ENCODE data around the gene CCDC28B. TPM values are rescaled to one million over a fixed set of nuclear protein-coding genes. Genes with fewer than 3 reads are reported as not detected.

The CCDC28B gene
- total RNA-seq, 4 donors from 2014 or later = 1.2 to 4.0 (median 2.7) TPM; not detected in 1

- in situ Hi-C loops (cut with MboI; ENCODE audit: low pct_ligation_motif_present in 1 of 4, low pct_unique_long_range_greater_than_20kb in 1 of 4, low sequenced_read_pairs in 3 of 4) (no loop called here), intact Hi-C loops (cut with DNase I; ENCODE audit: low total_unique reads) (no loop called here)
- TF ChIP-seq POLR2A (IDR thresholded peaks at IDR 0.05) = no peak
- TF ChIP-seq POLR2AphosphoS5 (IDR thresholded peaks at IDR 0.05) = no peak
- no peak for TF ChIP-seq EP300 (IDR thresholded peaks at IDR 0.05; ENCODE audit: low read depth)
- TF ChIP-seq CTCF (IDR thresholded peaks at IDR 0.05) = no peak
- DNase-seq = no peak
- no peaks in the 10 kb centered on the region for H3K9me3 ChIP-seq
- WGBS, 2 donors (ENCODE audit: low coverage in 1 of 2) = 89% methylated on average over 3 of the region's 3 CpGs; no CpG with 5 or more reads in 1 of the 2 donors
- peaks cover 0 to 60% (median 29%) of the 10 kb centered on the region in 4 donors for H3K36me3 ChIP-seq
- H3K4me3 ChIP-seq = no peak overlapping the region
- no peak overlapping the region for H3K27ac ChIP-seq
- peaks cover 0 to 12% (median 10%) of the 10 kb centered on the region in 4 donors for H3K4me1 ChIP-seq
- H3K27me3 ChIP-seq = no peaks in the 10 kb centered on the region
Observed at GRCh38 chr1:32195531-32195930, 4.9 kb upstream of the CCDC28B start.

GRCh38 chr1:32195972-32196823 is 4.2 kb upstream of the CCDC28B start:
- no peaks in the 10 kb centered on the region for H3K9me3 ChIP-seq
- no peak for DNase-seq
- TF ChIP-seq CTCF (IDR thresholded peaks at IDR 0.05) = no peak
- no peak for TF ChIP-seq POLR2AphosphoS5 (IDR thresholded peaks at IDR 0.05)
- no peak for TF ChIP-seq EP300 (IDR thresholded peaks at IDR 0.05; ENCODE audit: low read depth)
- TF ChIP-seq POLR2A (IDR thresholded peaks at IDR 0.05) = no peak
- no peak overlapping the region for H3K27ac ChIP-seq
- intact Hi-C loops (cut with DNase I; ENCODE audit: low total_unique reads) (no loop called here), in situ Hi-C loops (cut with MboI; ENCODE audit: low pct_ligation_motif_present in 1 of 4, low pct_unique_long_range_greater_than_20kb in 1 of 4, low sequenced_read_pairs in 3 of 4) (no loop called here)
- no peak overlapping the region for H3K4me3 ChIP-seq
- peaks cover 0 to 58% (median 26%) of the 10 kb centered on the region in 4 donors for H3K36me3 ChIP-seq
- H3K27me3 ChIP-seq = no peaks in the 10 kb centered on the region
- peaks cover under 1 to 18% (median 15%) of the 10 kb centered on the region in 4 donors for H3K4me1 ChIP-seq

DNA sequence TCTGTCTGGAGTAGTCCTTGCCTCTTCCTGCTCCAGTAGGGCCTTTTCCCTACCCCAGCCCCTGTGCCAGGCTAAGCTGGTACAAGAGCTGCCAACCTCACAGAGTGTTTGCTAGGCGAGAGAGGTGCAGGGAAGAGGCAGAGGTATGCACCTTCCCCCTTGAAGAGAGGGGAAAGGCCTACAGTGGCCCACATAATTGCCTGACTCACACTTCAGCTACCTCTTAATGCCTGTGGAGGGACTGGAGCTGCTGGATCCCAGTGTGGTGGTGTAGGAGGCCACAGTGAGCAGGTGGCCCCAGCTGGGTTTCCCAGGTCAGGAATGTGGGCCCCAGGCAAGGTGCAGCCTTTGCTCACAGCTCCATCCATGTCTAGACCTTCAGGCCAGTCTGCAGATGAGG is 3.3 kb upstream of the CCDC28B start:
- intact Hi-C loops (cut with DNase I; ENCODE audit: low total_unique reads) (no loop called here), in situ Hi-C loops (cut with MboI; ENCODE audit: low pct_ligation_motif_present in 1 of 4, low pct_unique_long_range_greater_than_20kb in 1 of 4, low sequenced_read_pairs in 3 of 4) (no loop called here)
- Histone ChIP-seq H3K27me3 (no peaks in the 10 kb centered on the region), H3K27ac (no peak overlapping the region), H3K4me3 (no peak overlapping the region), H3K9me3 (no peaks in the 10 kb centered on the region), H3K4me1 (peaks cover 8 to 27% (median 23%) of the 10 kb centered on the region in 4 donors), H3K36me3 (peaks cover 0 to 49% (median 21%) of the 10 kb centered on the region in 4 donors)
- no peak for DNase-seq
- no peak for TF ChIP-seq CTCF (IDR thresholded peaks at IDR 0.05)
- TF ChIP-seq EP300 (IDR thresholded peaks at IDR 0.05; ENCODE audit: low read depth) = no peak
- TF ChIP-seq POLR2A (IDR thresholded peaks at IDR 0.05) = no peak
- TF ChIP-seq POLR2AphosphoS5 (IDR thresholded peaks at IDR 0.05) = no peak
- 92% methylated on average over 1 of the region's 1 CpG; no CpG with 5 or more reads in 1 of the 2 donors for WGBS, 2 donors (ENCODE audit: low coverage in 1 of 2)

DNA sequence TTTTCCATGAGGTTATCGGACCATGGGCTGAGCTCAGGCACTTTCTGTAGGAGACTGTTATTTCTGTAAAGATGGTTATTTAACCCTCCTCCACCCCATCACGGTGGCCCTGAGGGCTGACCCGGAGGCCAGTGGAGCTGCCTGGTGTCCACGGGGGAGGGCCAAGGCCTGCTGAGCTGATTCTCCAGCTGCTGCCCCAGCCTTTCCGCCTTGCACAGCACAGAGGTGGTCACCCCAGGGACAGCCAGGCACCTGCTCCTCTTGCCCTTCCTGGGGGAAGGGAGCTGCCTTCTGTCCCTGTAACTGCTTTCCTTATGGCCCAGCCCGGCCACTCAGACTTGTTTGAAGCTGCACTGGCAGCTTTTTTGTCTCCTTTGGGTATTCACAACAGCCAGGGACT is 2.6 kb upstream of the CCDC28B start:
- in situ Hi-C loops (cut with MboI; ENCODE audit: low pct_ligation_motif_present in 1 of 4, low pct_unique_long_range_greater_than_20kb in 1 of 4, low sequenced_read_pairs in 3 of 4) = no loop called here
- Histone ChIP-seq H3K27ac (no peak overlapping the region), H3K27me3 (no peaks in the 10 kb centered on the region), H3K4me1 (peaks cover 8 to 27% (median 23%) of the 10 kb centered on the region in 4 donors), H3K36me3 (peaks cover 0 to 42% (median 18%) of the 10 kb centered on the region in 4 donors), H3K4me3 (no peak overlapping the region), H3K9me3 (no peaks in the 10 kb centered on the region)
- 14 to 76% methylated on average over 1 to 6 of the region's 6 CpGs for WGBS, 2 donors (ENCODE audit: low coverage in 1 of 2)
- intact Hi-C loops (cut with DNase I; ENCODE audit: low total_unique reads) = no loop called here
- no peak for DNase-seq
- no peak for TF ChIP-seq POLR2AphosphoS5 (IDR thresholded peaks at IDR 0.05)
- no peak for TF ChIP-seq POLR2A (IDR thresholded peaks at IDR 0.05)
- TF ChIP-seq EP300 (IDR thresholded peaks at IDR 0.05; ENCODE audit: low read depth) = no peak
- TF ChIP-seq CTCF (IDR thresholded peaks at IDR 0.05) = no peak

Measured in transverse colon (tissue), 4 donors.